Stimulated activated CD8-positive, alpha-beta memory T cell treated with anti-CD3 and anti-CD28 coated beads, Interleukin-4, amount 100 ng/mL, for 1 hour (primary cell): ENCODE measurements around the gene ACYP2.
"Not testable (repeated sequence)": the region's sequence is repeated elsewhere in the genome, so short reads cannot be mapped to it uniquely, and the experiment has no call there.

Experiments
- DNase-seq, 2 donors: peaks; one replicate each; pipeline ENCODE4 v3.0.0-alpha.2; 2020; ENCODE audit warnings: low read depth in 2 of 2, low spot score in 1 of 2

Gene ACYP2

GRCh38 chr2:54313147-54313546, 197.7 kb downstream of the ACYP2 start:
- DNase-seq, result no peak

GRCh38 chr2:54317973-54318372, 202.6 kb downstream of the ACYP2 start:
- DNase-seq, result no peak

- no peak for DNase-seq
Observed at GRCh38 chr2:54318821-54319220, 203.4 kb downstream of the ACYP2 start.

GRCh38 chr2:54321047-54321446, 205.6 kb downstream of the ACYP2 start:
- DNase-seq, result no peak

- not testable (repeated sequence) for DNase-seq
Observed at GRCh38 chr2:54324517-54324916, 209.1 kb downstream of the ACYP2 start.

- no peak for DNase-seq
Observed at GRCh38 chr2:54325148-54325547, 209.7 kb downstream of the ACYP2 start.

GRCh38 chr2:54329482-54330161, 214.2 kb downstream of the ACYP2 start:
- no peak for DNase-seq

- peak; percentile 46 to 73 for DNase-seq
Observed at GRCh38 chr2:54330162-54330925, 214.9 kb downstream of the ACYP2 start.

- no peak for DNase-seq
Observed at GRCh38 chr2:54330926-54331835, 215.8 kb downstream of the ACYP2 start.

- no peak for DNase-seq
Observed at GRCh38 chr2:54332386-54332785, 217.0 kb downstream of the ACYP2 start.

- DNase-seq, result no peak
Observed at GRCh38 chr2:54336136-54336976, 220.9 kb downstream of the ACYP2 start.

GRCh38 chr2:54336977-54337255, 221.5 kb downstream of the ACYP2 start:
- no peak for DNase-seq

- no peak for DNase-seq
Observed at GRCh38 chr2:54341656-54342055, 226.2 kb downstream of the ACYP2 start.

GRCh38 chr2:54342603-54343002, 227.2 kb downstream of the ACYP2 start:
- no peak for DNase-seq

GRCh38 chr2:54347622-54348021, 232.2 kb downstream of the ACYP2 start:
- DNase-seq, result no peak

- no peak for DNase-seq
Observed at GRCh38 chr2:54348646-54349045, 233.2 kb downstream of the ACYP2 start.

GRCh38 chr2:54350426-54350825, 235.0 kb downstream of the ACYP2 start:
- DNase-seq, result no peak

- DNase-seq, result no peak
Observed at GRCh38 chr2:54353216-54353615, 237.8 kb downstream of the ACYP2 start.
